Endometrial microvascular endothelial cells (primary cell): ENCODE data around the gene PKD1L1. TPM values are rescaled to one million over a fixed set of nuclear protein-coding genes. Genes with fewer than 3 reads are reported as not detected.

Source experiments
- in situ Hi-C: cut with HindIII; loops from 2 replicates; pipeline ENCODE4 v1.10.0; 2017; ENCODE audit warnings: low sequenced_read_pairs, low pct_unique_long_range_greater_than_20kb; ENCODE audit errors: inconsistent ontology term
- total RNA-seq: library from RNA; depleted of rRNA; stranded (reverse); fragments of >200 nt; gene quantifications from one replicate; pipeline ENCODE4 v1.2.3, GENCODE V29; 2015; ENCODE audit errors: inconsistent ontology term

The PKD1L1 gene
- total RNA-seq, 1 donor from 2014 or later: 0.28 TPM

DNA sequence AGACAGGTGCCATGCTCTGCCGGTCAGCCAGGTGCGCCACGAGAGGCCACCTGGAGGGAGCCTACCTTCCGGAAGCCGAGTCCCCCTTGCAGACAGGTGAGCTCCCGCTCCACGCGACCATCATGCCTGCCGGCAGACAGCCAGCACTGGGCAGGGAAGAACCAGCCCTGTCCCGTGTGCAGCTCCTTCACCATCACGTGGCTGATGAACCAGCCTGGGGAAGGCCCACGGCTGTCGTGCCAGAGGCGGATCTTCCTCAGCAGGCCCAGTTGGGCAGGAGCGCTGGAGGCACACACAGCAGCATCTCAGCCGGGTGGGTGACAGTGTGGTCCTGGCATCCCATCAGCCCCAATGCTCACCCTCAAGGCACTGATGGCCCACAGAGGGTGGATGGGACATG, 108.9 kb downstream of the PKD1L1 start:
- in situ Hi-C loops: no loop called here

GRCh38 chr7:47837826-47838225, 110.4 kb downstream of the PKD1L1 start:
- in situ Hi-C loops: no loop called here

DNA sequence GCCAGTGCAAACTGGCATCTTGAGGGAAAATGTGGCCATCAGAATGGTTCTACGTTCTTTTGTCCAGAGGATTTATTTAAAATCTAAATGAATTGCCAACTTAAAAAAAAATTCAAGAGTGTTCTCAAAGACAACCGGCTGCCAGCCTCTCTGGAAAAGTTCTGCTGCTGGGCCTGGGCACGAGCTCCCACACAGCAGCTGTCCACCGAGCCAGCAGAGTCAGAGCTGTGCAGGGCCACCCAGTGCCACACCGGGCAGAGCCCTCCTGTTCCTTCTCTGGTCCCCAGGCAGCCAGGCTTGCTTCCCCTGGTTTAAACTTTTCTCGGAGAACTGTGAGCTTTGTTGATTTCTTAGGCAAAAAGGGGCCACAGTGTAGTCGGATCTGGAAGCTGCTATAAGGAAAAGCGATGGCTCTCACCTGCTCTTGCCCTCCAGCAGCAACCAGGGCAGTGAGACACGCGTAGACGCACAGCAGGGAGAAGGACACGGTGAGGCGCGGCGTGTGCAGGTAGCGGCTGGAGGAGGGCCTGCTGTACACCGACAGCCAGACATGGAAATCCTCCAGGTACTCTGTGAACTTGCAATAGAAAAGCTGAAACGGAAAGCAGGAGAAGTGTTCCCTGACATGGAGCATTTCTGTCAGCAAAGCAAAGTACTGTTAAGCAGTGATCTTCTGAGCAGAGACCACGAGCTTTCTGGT, 111.6 kb downstream of the PKD1L1 start:
- in situ Hi-C loops: no loop called here

GRCh38 chr7:47836080-47836479, 112.2 kb downstream of the PKD1L1 start:
- in situ Hi-C loops: no loop called here

DNA sequence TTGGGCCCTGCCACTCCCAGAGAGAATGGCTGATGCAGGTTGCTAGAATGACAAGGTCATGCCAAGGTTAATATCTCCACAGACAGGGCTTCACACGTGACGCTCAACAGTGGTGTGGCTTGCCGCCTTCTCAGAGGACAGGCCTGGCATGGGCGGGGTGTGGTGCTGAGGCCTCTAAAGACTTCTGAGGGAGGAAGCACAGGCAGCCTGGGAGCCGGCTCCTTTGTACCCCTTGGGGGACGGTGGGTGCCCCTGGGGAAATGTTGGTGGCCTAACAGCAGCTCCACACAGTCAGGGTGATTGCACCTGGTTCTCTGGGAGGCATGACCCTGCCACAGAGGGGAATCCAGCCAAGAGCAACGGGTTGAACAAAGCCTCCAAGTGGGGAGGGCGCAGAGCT, 115.1 kb downstream of the PKD1L1 start:
- in situ Hi-C loops: no loop called here

GRCh38 chr7:47832105-47832715, 116.1 kb downstream of the PKD1L1 start:
- in situ Hi-C loops: no loop called here

DNA sequence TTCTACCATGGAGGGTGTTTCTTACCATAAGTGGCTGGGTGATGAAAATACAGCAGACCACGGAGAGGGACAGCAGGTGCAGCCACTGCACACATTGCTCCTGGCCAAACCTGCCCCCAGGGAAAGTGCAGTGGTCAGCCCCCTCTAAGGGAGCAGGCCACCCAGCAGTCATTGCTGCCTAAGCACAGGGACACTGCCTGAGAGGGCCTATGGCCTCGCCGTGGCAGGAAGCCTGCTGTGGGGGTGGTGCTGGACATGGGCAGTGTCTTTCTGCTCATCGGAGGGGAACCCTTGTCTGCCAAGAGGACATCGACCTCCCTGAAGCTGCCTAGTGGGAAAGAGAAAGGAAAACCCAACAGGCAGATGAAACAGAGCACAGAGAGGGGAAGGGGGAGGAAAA, 118.3 kb downstream of the PKD1L1 start:
- in situ Hi-C loops: no loop called here

- in situ Hi-C loops: no loop called here
Observed at GRCh38 chr7:47827871-47828270, 120.4 kb downstream of the PKD1L1 start.

GRCh38 chr7:47827351-47827756, 120.9 kb downstream of the PKD1L1 start:
- in situ Hi-C loops: no loop called here

DNA sequence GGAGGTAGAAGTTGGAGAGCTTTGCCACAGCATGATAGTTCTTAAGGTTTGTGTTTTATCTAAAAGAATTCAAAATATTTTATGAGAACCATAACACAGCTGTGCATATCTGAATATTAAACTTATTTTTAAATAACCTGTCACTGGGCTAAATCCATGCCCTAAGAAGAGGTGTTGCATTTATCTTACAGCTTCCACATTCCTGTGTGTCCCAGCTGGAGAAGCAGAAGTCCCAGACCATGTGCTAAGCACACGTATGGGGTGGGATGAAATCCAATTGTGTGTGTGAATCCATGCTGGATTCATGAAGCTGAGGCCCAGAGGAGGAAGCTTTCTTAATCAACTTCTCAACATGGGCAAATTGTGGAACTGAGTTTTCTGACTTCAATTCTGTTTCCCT, 121.5 kb downstream of the PKD1L1 start:
- in situ Hi-C loops: no loop called here

- in situ Hi-C loops: no loop called here
Observed at GRCh38 chr7:47819607-47819920, 128.7 kb downstream of the PKD1L1 start.

GRCh38 chr7:47818796-47819606, 129.3 kb downstream of the PKD1L1 start:
- in situ Hi-C loops: no loop called here

GRCh38 chr7:47817917-47818316, 130.3 kb downstream of the PKD1L1 start:
- in situ Hi-C loops: no loop called here

DNA sequence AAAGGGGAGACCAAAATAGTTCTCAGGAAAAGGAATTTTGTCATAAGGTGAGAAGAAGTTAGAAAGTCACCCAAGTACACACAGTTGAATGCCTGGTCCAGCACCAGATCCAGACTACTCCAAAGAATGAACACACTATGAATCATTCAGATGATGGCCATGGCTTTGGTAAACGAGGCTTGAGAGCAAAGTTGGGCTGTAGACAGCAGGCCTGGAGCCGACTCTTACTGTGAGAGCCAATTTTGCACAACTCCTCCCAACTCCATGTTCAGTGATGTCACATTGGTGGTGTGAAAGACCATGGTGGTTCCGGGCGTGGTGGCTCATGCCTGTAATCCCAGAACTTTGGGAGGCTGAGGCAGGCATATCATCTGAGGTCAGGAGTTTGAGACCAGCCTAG, 131.6 kb downstream of the PKD1L1 start:
- in situ Hi-C loops: no loop called here

DNA sequence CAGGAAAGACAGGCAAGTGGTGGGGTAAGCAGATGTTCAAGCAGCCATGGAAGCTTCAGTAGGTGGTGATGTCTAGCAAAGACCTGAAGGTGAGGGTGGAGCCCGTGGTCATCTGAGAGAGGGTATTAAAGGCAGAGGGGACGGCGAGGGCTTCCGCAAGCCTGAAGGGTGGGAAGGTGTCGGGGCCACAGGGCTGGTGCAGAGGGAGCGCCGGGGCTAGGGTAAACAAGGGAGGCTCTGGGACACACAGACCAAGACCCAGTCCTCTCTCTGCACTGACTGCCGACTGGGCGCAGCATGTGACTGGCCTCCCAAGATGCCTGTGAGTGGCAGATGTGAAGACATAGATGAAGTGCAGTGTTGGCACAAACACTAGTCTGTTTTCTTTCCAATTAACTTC, 132.4 kb downstream of the PKD1L1 start:
- in situ Hi-C loops: no loop called here

- in situ Hi-C loops: no loop called here
Observed at GRCh38 chr7:47814905-47815613, 133.2 kb downstream of the PKD1L1 start.

GRCh38 chr7:47813620-47814260, 134.5 kb downstream of the PKD1L1 start:
- in situ Hi-C loops: no loop called here

GRCh38 chr7:47812429-47813136, 135.7 kb downstream of the PKD1L1 start:
- in situ Hi-C loops: no loop called here
